H9 (cell line): ENCODE results near the gene NOS1AP. TPM values are rescaled to one million over a fixed set of nuclear protein-coding genes. Genes with fewer than 3 reads are reported as not detected.

ENCODE experiments used
- DNase-seq: peaks from one replicate; pipeline ENCODE4 v3.0.0-alpha.2; 2017
- H2AFZ ChIP-seq: one replicate; pipeline ENCODE4 v1.6.1; 2013; ENCODE audit warnings: mild to moderate bottlenecking, low read length, control low read depth, moderate library complexity
- H2AK5ac ChIP-seq: 2 replicates; pipeline ENCODE4 v1.6.1; 2013; ENCODE audit warnings: low read length, control low read depth, mixed read lengths; ENCODE audit not compliant: insufficient read length
- H2BK120ac ChIP-seq: one replicate; pipeline ENCODE4 v1.6.1; 2013; ENCODE audit warnings: low read depth, mild to moderate bottlenecking, low read length, control low read depth, inconsistent platforms; ENCODE audit not compliant: poor library complexity, severe bottlenecking
- H2BK12ac ChIP-seq: 2 replicates; pipeline ENCODE4 v1.6.1; 2013; ENCODE audit warnings: low read length, control low read depth, mixed read lengths, low read depth; ENCODE audit not compliant: insufficient read length
- H2BK15ac ChIP-seq: 2 replicates; pipeline ENCODE4 v1.6.1; 2013; ENCODE audit warnings: low read depth, low read length, control low read depth
- H2BK20ac ChIP-seq: one replicate; pipeline ENCODE4 v1.6.1; 2013; ENCODE audit warnings: low read depth, mild to moderate bottlenecking, low read length, control low read depth, inconsistent platforms; ENCODE audit not compliant: poor library complexity, severe bottlenecking
- H2BK5ac ChIP-seq: 2 replicates; pipeline ENCODE4 v1.6.1; 2013; ENCODE audit warnings: low read length, control low read depth, mixed read lengths; ENCODE audit not compliant: insufficient read length
- H3K14ac ChIP-seq: 2 replicates; pipeline ENCODE4 v1.6.1; 2013; ENCODE audit warnings: low read length, control low read depth; ENCODE audit not compliant: insufficient read depth
- H3K18ac ChIP-seq: 2 replicates; pipeline ENCODE4 v1.6.1; 2013; ENCODE audit warnings: low read depth, mild to moderate bottlenecking, mixed read lengths, low read length, control low read depth; ENCODE audit not compliant: insufficient read length
- H3K23ac ChIP-seq: 2 replicates; pipeline ENCODE4 v1.6.1; 2013; ENCODE audit warnings: low read length, control low read depth, mixed read lengths, low read depth; ENCODE audit not compliant: insufficient read length
- H3K23me2 ChIP-seq: 2 replicates; pipeline ENCODE4 v1.6.1; 2013; ENCODE audit warnings: low read depth, mild to moderate bottlenecking, mixed read lengths, low read length, control low read depth; ENCODE audit not compliant: insufficient read length, poor library complexity, severe bottlenecking
- H3K27ac ChIP-seq: 2 replicates; pipeline ENCODE4 v1.5.1; 2013; ENCODE audit warnings: low read length, control low read depth, mixed read lengths, low read depth; ENCODE audit not compliant: insufficient read length
- H3K27me3 ChIP-seq: 2 replicates; pipeline ENCODE4 v1.6.1; 2013; ENCODE audit warnings: low read length, control low read depth, inconsistent platforms; ENCODE audit not compliant: insufficient read depth
- H3K4ac ChIP-seq: 2 replicates; pipeline ENCODE4 v1.6.1; 2013; ENCODE audit warnings: low read depth, mild to moderate bottlenecking, control low read depth, inconsistent platforms, low read length, moderate library complexity
- H3K4me1 ChIP-seq: 2 replicates; pipeline ENCODE4 v1.6.1; 2013; ENCODE audit warnings: low read length, control low read depth, inconsistent platforms; ENCODE audit not compliant: insufficient read depth
- H3K4me2 ChIP-seq: 2 replicates; pipeline ENCODE4 v1.6.1; 2013; ENCODE audit warnings: low read length, control low read depth, mixed read lengths; ENCODE audit not compliant: insufficient read length, insufficient read depth
- H3K56ac ChIP-seq: 2 replicates; pipeline ENCODE4 v1.6.1; 2013; ENCODE audit warnings: low read depth, mild to moderate bottlenecking, mixed read lengths, low read length, control low read depth; ENCODE audit not compliant: insufficient read length
- H3K79me1 ChIP-seq: 2 replicates; pipeline ENCODE4 v1.6.1; 2013; ENCODE audit warnings: low read depth, mild to moderate bottlenecking, moderate library complexity, low read length, control low read depth, inconsistent platforms; ENCODE audit not compliant: insufficient read depth, poor library complexity, severe bottlenecking
- H3K79me2 ChIP-seq: 2 replicates; pipeline ENCODE4 v1.6.1; 2013; ENCODE audit warnings: low read length, control low read depth, inconsistent platforms; ENCODE audit not compliant: insufficient read depth
- H3K9ac ChIP-seq: 2 replicates; pipeline ENCODE4 v1.6.1; 2013; ENCODE audit warnings: low read length, control low read depth, mixed read lengths; ENCODE audit not compliant: insufficient read length; ENCODE audit errors: extremely low read depth
- H3K9me3 ChIP-seq: one replicate; pipeline ENCODE4 v1.6.1; 2013; ENCODE audit warnings: low read depth, low read length, inconsistent platforms; ENCODE audit not compliant: control insufficient read depth
- H3T11ph ChIP-seq: one replicate; pipeline ENCODE4 v1.6.1; 2013; ENCODE audit warnings: mild to moderate bottlenecking, low read length, control low read depth, inconsistent platforms
- H4K20me1 ChIP-seq: one replicate; pipeline ENCODE4 v1.6.1; 2013; ENCODE audit not compliant: control insufficient read depth, insufficient read length, insufficient read depth
- H4K5ac ChIP-seq: 2 replicates; pipeline ENCODE4 v1.6.1; 2013; ENCODE audit warnings: low read depth, mild to moderate bottlenecking, mixed read lengths, low read length, control low read depth; ENCODE audit not compliant: insufficient read length
- H4K8ac ChIP-seq: replicated peaks from 2 replicates; pipeline ENCODE4 v1.6.1; 2013; ENCODE audit warnings: low read length, control low read depth, mixed read lengths, low read depth; ENCODE audit not compliant: insufficient read length
- H4K91ac ChIP-seq: 2 replicates; pipeline ENCODE4 v1.6.1; 2013; ENCODE audit warnings: low read depth, mild to moderate bottlenecking, moderate library complexity, mixed read lengths, low read length, control low read depth; ENCODE audit not compliant: insufficient read length
- H3K27ac Mint-ChIP-seq, 3 experiments: 2 replicates in 2 of 3; 3 replicates in 1 of 3; pipeline ENCODE4 v1.8.0; 2020 to 2021; ENCODE audit warnings: mixed read lengths in 3 of 3, mild to moderate bottlenecking in 1 of 3, moderate library complexity in 1 of 3
- H3K27me3 Mint-ChIP-seq: 2 replicates; pipeline ENCODE4 v1.8.0; 2021; ENCODE audit warnings: low read depth, mild to moderate bottlenecking, moderate library complexity, mixed read lengths
- H3K36me3 Mint-ChIP-seq, 3 experiments: 2 replicates in 2 of 3; 3 replicates in 1 of 3; pipeline ENCODE4 v1.8.0; 2020 to 2021; ENCODE audit warnings: low read depth in 3 of 3, mixed read lengths in 3 of 3; ENCODE audit not compliant: insufficient read depth in 1 of 3
- H3K4me1 Mint-ChIP-seq, 2 experiments: 2 replicates each; pipeline ENCODE4 v1.8.0; 2020; ENCODE audit warnings: mixed read lengths in 2 of 2
- H3K4me3 Mint-ChIP-seq, 2 experiments: 2 replicates in 1 of 2; 3 replicates in 1 of 2; pipeline ENCODE4 v1.8.0; 2020 to 2021; ENCODE audit warnings: mild to moderate bottlenecking in 2 of 2, mixed read lengths in 2 of 2, moderate library complexity in 1 of 2
- H3K9me3 Mint-ChIP-seq, 2 experiments: 2 replicates in 1 of 2; 3 replicates in 1 of 2; pipeline ENCODE4 v1.8.0; 2020; ENCODE audit warnings: mild to moderate bottlenecking in 2 of 2, mixed read lengths in 2 of 2, moderate library complexity in 1 of 2
- WGBS: extraction: QIAGEN DNeasy Blood & Tissue Kit; methylation state at CpG from one replicate; pipeline ENCODE4 v1.1.7; 2013; ENCODE audit warnings: missing lambda C conversion rate, low lambda C conversion rate, mixed read lengths; ENCODE audit not compliant: insufficient read length; ENCODE audit errors: extremely low coverage; 5-methylcytosine and 5-hydroxymethylcytosine counted together
- total RNA-seq: library from RNA; stranded (reverse); gene quantifications from 2 replicates; pipeline ENCODE4 v1.2.1, GENCODE V29; 2021
- TF ChIP-seq, protein P1 (sequence below): fragments of 200-600 bp; sonication (generic); conservative IDR thresholded peaks from 3 replicates; pipeline ENCODE4 v1.8.0; 2021; ENCODE audit warnings: antibody characterized with exemption, mild to moderate bottlenecking

NOS1AP gene
- total RNA-seq, 1 experiment from 2014 or later = 8.4 TPM

DNA sequence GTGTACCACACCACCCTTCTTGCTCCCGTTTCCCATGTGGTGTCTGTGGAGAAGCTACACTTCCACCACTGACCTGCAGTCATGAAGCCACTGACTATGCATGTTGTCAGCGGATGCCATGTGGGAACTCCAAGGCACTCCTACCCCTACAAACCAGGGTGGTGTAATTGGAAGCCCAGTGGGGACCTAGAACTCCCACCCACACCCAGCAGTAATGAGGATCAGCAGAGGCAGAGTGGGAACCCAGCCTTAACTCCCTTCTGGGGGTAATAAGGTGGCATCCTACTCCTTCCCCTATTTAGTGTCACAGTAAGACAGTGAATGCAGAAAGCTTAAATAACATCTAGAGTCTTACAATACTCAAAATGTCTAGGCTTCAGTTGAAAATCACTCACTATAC lies 228.8 kb downstream of the NOS1AP start:
- no peaks in the 10 kb centered on the region for H3K9me3 Mint-ChIP-seq
- H3K4me1 ChIP-seq = peaks cover 5% of the 10 kb centered on the region; the same call in 1 of the 2 replicates
- H3K36me3 Mint-ChIP-seq = peaks cover 0 to 5% (median 0%) of the 10 kb centered on the region in 3 experiments; a peak in 2 of 7 replicates
- no peak overlapping the region for H2BK20ac ChIP-seq
- H3K9ac ChIP-seq = no peak overlapping the region
- no peak overlapping the region for H3K4me2 ChIP-seq
- no peaks in the 10 kb centered on the region for H3K9me3 ChIP-seq
- peaks cover 24 to 28% of the 10 kb centered on the region in 2 experiments for H3K4me1 Mint-ChIP-seq
- no peak overlapping the region for H3K4ac ChIP-seq
- H2BK120ac ChIP-seq = no peak overlapping the region
- H3K27me3 Mint-ChIP-seq = no peaks in the 10 kb centered on the region
- no peak overlapping the region for H2AK5ac ChIP-seq
- DNase-seq = no peak
- no peak overlapping the region for H2BK15ac ChIP-seq
- H4K5ac ChIP-seq = no peak overlapping the region
- H3K23ac ChIP-seq = no peak overlapping the region
- no peak overlapping the region; a peak in 2 of 7 replicates for H3K27ac Mint-ChIP-seq
- H2BK5ac ChIP-seq = no peak overlapping the region
- no peak overlapping the region for H2AFZ ChIP-seq
- H3K23me2 ChIP-seq = no peaks in the 10 kb centered on the region
- no peaks in the 10 kb centered on the region for H4K20me1 ChIP-seq
- no peak overlapping the region for H4K91ac ChIP-seq
- TF ChIP-seq, protein P1, sequence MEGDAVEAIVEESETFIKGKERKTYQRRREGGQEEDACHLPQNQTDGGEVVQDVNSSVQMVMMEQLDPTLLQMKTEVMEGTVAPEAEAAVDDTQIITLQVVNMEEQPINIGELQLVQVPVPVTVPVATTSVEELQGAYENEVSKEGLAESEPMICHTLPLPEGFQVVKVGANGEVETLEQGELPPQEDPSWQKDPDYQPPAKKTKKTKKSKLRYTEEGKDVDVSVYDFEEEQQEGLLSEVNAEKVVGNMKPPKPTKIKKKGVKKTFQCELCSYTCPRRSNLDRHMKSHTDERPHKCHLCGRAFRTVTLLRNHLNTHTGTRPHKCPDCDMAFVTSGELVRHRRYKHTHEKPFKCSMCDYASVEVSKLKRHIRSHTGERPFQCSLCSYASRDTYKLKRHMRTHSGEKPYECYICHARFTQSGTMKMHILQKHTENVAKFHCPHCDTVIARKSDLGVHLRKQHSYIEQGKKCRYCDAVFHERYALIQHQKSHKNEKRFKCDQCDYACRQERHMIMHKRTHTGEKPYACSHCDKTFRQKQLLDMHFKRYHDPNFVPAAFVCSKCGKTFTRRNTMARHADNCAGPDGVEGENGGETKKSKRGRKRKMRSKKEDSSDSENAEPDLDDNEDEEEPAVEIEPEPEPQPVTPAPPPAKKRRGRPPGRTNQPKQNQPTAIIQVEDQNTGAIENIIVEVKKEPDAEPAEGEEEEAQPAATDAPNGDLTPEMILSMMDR = no peak
- H2BK12ac ChIP-seq = no peak overlapping the region
- no peak overlapping the region for H3K27ac ChIP-seq
- no peak overlapping the region for H3T11ph ChIP-seq
- no peaks in the 10 kb centered on the region for H3K79me2 ChIP-seq
- no peaks in the 10 kb centered on the region for H3K79me1 ChIP-seq
- no peak overlapping the region for H3K14ac ChIP-seq
- WGBS = no CpG with 5 or more reads among the region's 2 CpGs
- no peak overlapping the region for H3K4me3 Mint-ChIP-seq
- H4K8ac ChIP-seq = no peak overlapping the region
- H3K56ac ChIP-seq = no peak overlapping the region
- H3K27me3 ChIP-seq = no peaks in the 10 kb centered on the region
- no peak overlapping the region for H3K18ac ChIP-seq
